Mesendoderm (in vitro differentiated cells): ENCODE results near the gene CYTH1.

Source experiments
- DNase-seq: peaks from one replicate; pipeline ENCODE4 v3.0.0; 2013
- H2AK5ac ChIP-seq: 2 replicates; pipeline ENCODE4 v1.6.1; 2013; ENCODE audit warnings: low read length, inconsistent platforms
- H2BK120ac ChIP-seq: 2 replicates; pipeline ENCODE4 v1.6.1; 2013; ENCODE audit warnings: low read depth, mild to moderate bottlenecking, low read length, moderate library complexity, mixed read lengths
- H2BK15ac ChIP-seq: replicated peaks from 2 replicates; pipeline ENCODE4 v1.6.1; 2013; ENCODE audit warnings: low read depth, mild to moderate bottlenecking, moderate library complexity
- H2BK5ac ChIP-seq: 2 replicates; pipeline ENCODE4 v1.6.1; 2013; ENCODE audit warnings: low read length, inconsistent platforms
- H3K18ac ChIP-seq: 2 replicates; pipeline ENCODE4 v1.6.1; 2013; ENCODE audit warnings: mild to moderate bottlenecking, low read length, mixed read lengths
- H3K23ac ChIP-seq: one replicate; pipeline ENCODE4 v1.6.1; 2013; ENCODE audit warnings: low read length
- H3K27ac ChIP-seq: 2 replicates; pipeline ENCODE4 v1.5.1; 2013; ENCODE audit warnings: low read depth, mild to moderate bottlenecking, inconsistent platforms, low read length, moderate library complexity
- H3K27me3 ChIP-seq: 2 replicates; pipeline ENCODE4 v1.6.1; 2013; ENCODE audit warnings: low read length, control low read depth, mild to moderate bottlenecking, inconsistent platforms; ENCODE audit not compliant: insufficient read depth, poor library complexity
- H3K36me3 ChIP-seq: 2 replicates; pipeline ENCODE4 v1.6.1; 2013; ENCODE audit warnings: low read length, inconsistent platforms; ENCODE audit not compliant: control insufficient read depth, insufficient read depth
- H3K4ac ChIP-seq: one replicate; pipeline ENCODE4 v1.6.1; 2013; ENCODE audit warnings: low read depth, mild to moderate bottlenecking, low read length, moderate library complexity
- H3K4me1 ChIP-seq: 2 replicates; pipeline ENCODE4 v1.6.1; 2013; ENCODE audit warnings: low read depth, low read length, inconsistent platforms; ENCODE audit not compliant: control insufficient read depth
- H3K4me2 ChIP-seq: 2 replicates; pipeline ENCODE4 v1.6.1; 2013; ENCODE audit warnings: low read length
- H3K4me3 ChIP-seq: 2 replicates; pipeline ENCODE4 v1.5.1; 2013; ENCODE audit warnings: mild to moderate bottlenecking, low read length
- H3K56ac ChIP-seq: one replicate; pipeline ENCODE4 v1.6.1; 2013; ENCODE audit warnings: low read length
- H3K79me1 ChIP-seq: 2 replicates; pipeline ENCODE4 v1.6.1; 2013; ENCODE audit warnings: low read length, inconsistent platforms
- H3K79me2 ChIP-seq: 2 replicates; pipeline ENCODE4 v1.6.1; 2013; ENCODE audit warnings: mild to moderate bottlenecking, low read length; ENCODE audit not compliant: control insufficient read depth, insufficient read depth
- H3K9ac ChIP-seq: 2 replicates; pipeline ENCODE4 v1.6.1; 2013; ENCODE audit warnings: low read length, inconsistent platforms
- H4K5ac ChIP-seq: one replicate; pipeline ENCODE4 v1.6.1; 2013; ENCODE audit warnings: low read length
- H4K8ac ChIP-seq: one replicate; pipeline ENCODE4 v1.6.1; 2013; ENCODE audit warnings: low read depth, mild to moderate bottlenecking, control low read depth, low read length, moderate library complexity
- WGBS: extraction: QIAGEN DNeasy Blood & Tissue Kit; methylation state at CpG from one replicate; pipeline ENCODE4 v1.1.7; 2013; ENCODE audit warnings: low lambda C conversion rate, missing lambda C conversion rate; ENCODE audit not compliant: insufficient coverage; ENCODE audit errors: extremely low coverage; 5-methylcytosine and 5-hydroxymethylcytosine counted together

The CYTH1 gene

DNA sequence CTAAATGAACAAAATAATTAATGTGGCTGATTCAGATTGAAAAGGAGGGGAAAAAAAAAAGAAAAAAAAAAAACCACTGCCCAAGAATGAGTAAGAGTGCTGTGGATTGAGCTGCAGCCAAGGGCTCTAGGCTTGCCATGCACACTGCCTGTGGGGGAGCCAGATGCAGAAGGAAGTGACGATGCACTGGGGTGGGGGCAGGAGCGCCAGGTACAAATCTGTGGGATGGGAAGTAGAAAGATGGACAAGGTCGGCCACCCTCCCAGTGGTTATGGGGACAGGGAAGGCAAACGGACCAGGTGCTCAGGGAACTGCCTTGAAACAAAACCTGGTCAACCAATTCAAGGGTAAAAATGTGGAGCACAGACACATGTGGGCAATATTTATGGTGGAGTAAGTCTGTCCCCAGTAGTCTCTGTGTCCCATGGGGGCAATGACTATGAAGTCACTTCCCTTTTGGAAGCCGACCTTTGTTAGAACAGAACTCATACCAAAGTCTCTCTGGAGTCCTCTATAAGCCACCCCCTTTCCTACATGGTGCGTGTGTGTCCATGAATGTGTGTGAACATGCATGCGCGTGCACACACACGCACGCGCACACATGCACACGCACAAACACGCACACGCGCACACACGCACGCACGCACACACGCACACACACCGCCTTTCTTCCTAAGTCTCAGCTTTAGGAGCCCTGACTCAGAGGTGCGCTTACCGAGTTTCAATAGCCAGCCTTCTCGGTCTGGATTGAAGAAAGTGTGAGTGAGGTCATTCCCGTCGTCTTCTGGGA is 84.3 kb downstream of the CYTH1 start:
- H2BK120ac ChIP-seq = no peak overlapping the region
- H3K27ac ChIP-seq = no peak overlapping the region
- H3K79me1 ChIP-seq = no peaks in the 10 kb centered on the region
- H3K9ac ChIP-seq = no peak overlapping the region
- H3K79me2 ChIP-seq = no peaks in the 10 kb centered on the region
- no peaks in the 10 kb centered on the region for H3K27me3 ChIP-seq
- H4K8ac ChIP-seq = no peak overlapping the region
- no peaks in the 10 kb centered on the region for H3K36me3 ChIP-seq
- no peak overlapping the region for H2AK5ac ChIP-seq
- H3K56ac ChIP-seq = no peak overlapping the region
- H2BK5ac ChIP-seq = no peak overlapping the region
- H3K4me1 ChIP-seq = no peaks in the 10 kb centered on the region
- DNase-seq = no peak
- no peak overlapping the region for H2BK15ac ChIP-seq
- WGBS = no CpG with 5 or more reads among the region's 25 CpGs
- no peak overlapping the region for H3K18ac ChIP-seq
- H3K4me2 ChIP-seq = no peak overlapping the region
- no peak overlapping the region for H3K23ac ChIP-seq
- H3K4ac ChIP-seq = no peak overlapping the region
- H4K5ac ChIP-seq = no peak overlapping the region
- H3K4me3 ChIP-seq = no peak overlapping the region

DNA sequence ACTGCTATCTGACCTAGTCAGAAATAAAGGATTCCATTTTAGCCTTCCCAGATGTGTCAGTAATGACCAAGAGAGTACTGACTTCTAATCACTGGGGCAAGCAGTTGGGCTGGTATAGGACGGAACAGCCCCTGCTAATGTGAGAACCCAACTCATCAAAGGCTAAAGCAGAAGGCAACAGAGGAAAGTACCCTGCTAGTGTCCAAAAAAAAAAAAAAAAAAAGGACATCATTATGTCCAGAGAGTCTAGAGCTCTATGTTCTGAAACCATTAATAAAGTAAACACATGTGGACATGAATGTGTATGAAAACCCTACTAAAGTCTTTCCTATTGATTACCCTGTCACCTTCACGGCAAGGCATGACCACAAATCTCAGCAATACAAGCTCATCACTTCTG is 85.0 kb downstream of the CYTH1 start:
- Histone ChIP-seq H3K4me3 (no peak overlapping the region), H3K79me2 (no peaks in the 10 kb centered on the region), H3K23ac (no peak overlapping the region), H2BK5ac (no peak overlapping the region), H3K4me2 (no peak overlapping the region), H3K4ac (no peak overlapping the region), H4K5ac (no peak overlapping the region), H4K8ac (no peak overlapping the region), H2AK5ac (no peak overlapping the region), H3K36me3 (no peaks in the 10 kb centered on the region), H3K79me1 (no peaks in the 10 kb centered on the region), H3K27ac (no peak overlapping the region), H3K27me3 (no peaks in the 10 kb centered on the region), H3K18ac (no peak overlapping the region), H2BK120ac (no peak overlapping the region), H3K4me1 (no peaks in the 10 kb centered on the region), H3K56ac (no peak overlapping the region), H2BK15ac (no peak overlapping the region), H3K9ac (no peak overlapping the region)
- WGBS = no CpG with 5 or more reads among the region's 2 CpGs
- no peak for DNase-seq

DNA sequence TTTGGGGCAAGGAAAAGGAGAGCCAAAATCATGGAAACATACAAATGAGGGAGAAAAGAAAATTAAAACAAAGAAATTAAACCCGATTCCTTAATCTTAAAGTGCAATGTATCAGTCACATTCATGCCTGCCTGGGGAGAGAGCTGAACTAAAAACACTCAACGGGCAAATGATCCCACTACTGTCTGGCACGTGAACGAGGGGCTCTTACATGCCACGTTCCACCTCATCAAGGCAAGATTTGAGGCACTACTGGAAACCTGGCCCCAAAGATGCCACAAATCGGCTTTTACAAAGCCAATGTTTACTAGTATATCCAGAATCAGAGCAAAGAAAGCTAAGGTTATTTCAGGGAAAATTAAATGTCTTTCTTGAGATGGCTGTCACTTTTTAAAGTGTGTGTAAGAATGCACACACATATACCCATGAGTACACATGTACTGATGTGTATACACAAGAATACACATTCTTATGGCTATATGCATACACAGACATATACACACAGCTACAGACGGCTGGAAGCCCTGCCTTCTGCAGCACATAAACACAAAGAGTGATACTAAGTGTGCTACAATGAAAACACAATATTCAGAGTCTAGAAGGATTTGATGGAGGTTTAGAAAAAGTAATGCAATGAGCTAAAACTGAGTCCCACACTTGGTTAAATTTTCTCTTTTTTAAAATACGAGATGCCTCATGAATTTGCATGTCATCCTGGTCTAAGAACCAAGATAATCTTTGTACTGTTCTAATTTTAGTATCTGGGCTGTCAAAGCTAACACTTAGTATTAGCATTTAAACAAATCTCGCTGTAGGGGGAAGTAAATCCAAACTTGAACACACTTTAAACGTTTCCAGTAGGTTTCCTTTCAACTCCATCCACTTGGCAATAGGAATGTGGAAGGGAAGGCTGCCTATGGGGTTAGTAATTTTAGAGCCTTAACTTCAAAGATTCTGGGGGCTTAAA is 85.8 kb downstream of the CYTH1 start:
- H3K4me2 ChIP-seq = no peak overlapping the region
- no peak overlapping the region for H2BK15ac ChIP-seq
- H3K56ac ChIP-seq = no peak overlapping the region
- H2BK5ac ChIP-seq = no peak overlapping the region
- no peak overlapping the region for H4K5ac ChIP-seq
- H3K4me3 ChIP-seq = no peak overlapping the region
- WGBS = no CpG with 5 or more reads among the region's 10 CpGs
- no peak overlapping the region for H2AK5ac ChIP-seq
- no peaks in the 10 kb centered on the region for H3K4me1 ChIP-seq
- H3K27me3 ChIP-seq = no peaks in the 10 kb centered on the region
- H3K27ac ChIP-seq = no peak overlapping the region
- H3K79me2 ChIP-seq = no peaks in the 10 kb centered on the region
- H3K18ac ChIP-seq = no peak overlapping the region
- H3K9ac ChIP-seq = no peak overlapping the region
- H2BK120ac ChIP-seq = no peak overlapping the region
- no peak overlapping the region for H3K23ac ChIP-seq
- no peaks in the 10 kb centered on the region for H3K36me3 ChIP-seq
- H3K79me1 ChIP-seq = no peaks in the 10 kb centered on the region
- DNase-seq = no peak
- no peak overlapping the region for H4K8ac ChIP-seq
- no peak overlapping the region for H3K4ac ChIP-seq

DNA sequence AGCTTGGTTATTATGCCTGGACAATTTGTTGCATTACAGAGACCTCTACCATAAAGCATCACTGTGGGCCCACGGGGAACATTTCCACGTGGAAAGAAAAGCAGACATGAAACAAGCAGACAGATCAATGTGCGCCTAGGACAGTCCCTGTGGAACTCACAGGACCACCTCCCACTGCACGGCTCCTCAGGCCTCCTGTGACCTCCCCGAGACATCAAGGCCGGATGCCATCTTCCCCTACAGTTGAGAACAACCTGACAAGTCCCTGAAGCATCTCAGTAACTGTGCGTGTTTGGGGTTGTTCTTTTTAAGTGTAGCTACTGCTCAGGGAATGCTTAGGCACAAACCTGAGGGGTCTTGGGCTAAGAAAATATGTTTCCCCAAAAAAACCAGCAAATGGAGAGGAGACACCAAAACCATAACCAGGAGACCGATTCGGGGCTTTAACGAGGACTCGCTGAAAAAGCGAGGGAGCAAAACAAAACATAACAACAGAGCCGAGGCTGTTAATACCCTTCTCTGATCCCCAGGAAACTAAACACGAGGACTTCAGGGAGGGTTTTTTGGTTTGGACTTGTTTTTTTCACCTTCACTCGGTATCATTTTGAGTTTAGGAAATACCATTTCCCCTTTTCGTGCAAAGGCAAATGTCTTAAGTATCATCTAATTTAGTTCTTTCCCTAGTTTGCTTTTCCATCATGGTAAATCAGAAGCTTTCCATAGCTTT is 87.1 kb downstream of the CYTH1 start:
- Histone ChIP-seq H2BK15ac (no peak overlapping the region), H3K18ac (no peak overlapping the region), H3K36me3 (no peaks in the 10 kb centered on the region), H3K79me2 (no peaks in the 10 kb centered on the region), H3K4me1 (no peaks in the 10 kb centered on the region), H2BK120ac (no peak overlapping the region), H3K27me3 (no peaks in the 10 kb centered on the region), H4K5ac (no peak overlapping the region), H2BK5ac (no peak overlapping the region), H3K23ac (no peak overlapping the region), H4K8ac (no peak overlapping the region), H3K4me2 (no peak overlapping the region), H3K27ac (no peak overlapping the region), H3K4me3 (no peak overlapping the region), H3K56ac (no peak overlapping the region), H2AK5ac (no peak overlapping the region), H3K4ac (no peak overlapping the region), H3K9ac (no peak overlapping the region), H3K79me1 (no peaks in the 10 kb centered on the region)
- no CpG with 5 or more reads among the region's 16 CpGs for WGBS
- no peak for DNase-seq

DNA sequence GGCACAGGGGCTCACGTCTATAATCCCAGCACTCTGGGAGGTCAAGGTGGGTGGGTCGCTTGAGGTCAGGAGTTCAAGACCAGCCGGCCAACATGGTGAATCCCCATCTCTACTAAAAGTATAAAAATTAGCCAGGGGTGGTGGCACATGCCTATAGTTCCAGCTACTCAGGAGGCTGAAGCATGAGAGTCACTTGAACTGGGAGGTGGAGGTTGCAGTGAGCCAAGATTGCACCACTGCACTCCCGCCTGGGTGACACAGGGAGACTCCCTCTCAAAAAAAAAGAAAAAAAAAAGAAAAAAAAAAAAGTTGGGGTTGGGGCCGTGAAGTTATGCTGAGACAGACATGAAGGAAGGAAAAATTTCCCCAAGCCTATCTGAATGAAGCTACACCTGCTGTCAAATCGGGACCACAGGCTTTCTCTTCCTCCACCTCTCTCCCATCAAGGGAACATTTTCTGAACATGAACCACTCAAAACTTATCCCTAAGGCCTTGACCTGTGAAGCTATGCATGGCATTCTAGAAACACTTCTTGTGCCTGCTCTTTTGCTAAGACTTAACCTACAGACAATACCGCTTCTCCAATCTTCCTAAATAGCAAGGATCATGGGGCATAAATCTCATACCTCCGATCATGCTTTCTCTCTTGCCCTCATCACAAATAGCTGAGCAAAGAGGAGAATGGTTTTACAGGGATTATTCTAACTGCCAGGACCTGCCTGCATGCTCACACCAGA is 88.6 kb downstream of the CYTH1 start:
- H3K79me1 ChIP-seq = no peaks in the 10 kb centered on the region
- no peak overlapping the region for H3K18ac ChIP-seq
- no peak for DNase-seq
- H3K79me2 ChIP-seq = no peaks in the 10 kb centered on the region
- no peaks in the 10 kb centered on the region for H3K36me3 ChIP-seq
- no peak overlapping the region for H3K9ac ChIP-seq
- no peak overlapping the region for H3K23ac ChIP-seq
- H3K4me1 ChIP-seq = no peaks in the 10 kb centered on the region
- H2BK5ac ChIP-seq = no peak overlapping the region
- no peak overlapping the region for H4K8ac ChIP-seq
- H2AK5ac ChIP-seq = no peak overlapping the region
- H3K4me2 ChIP-seq = no peak overlapping the region
- WGBS = no CpG with 5 or more reads among the region's 8 CpGs
- H3K4ac ChIP-seq = no peak overlapping the region
- no peak overlapping the region for H3K4me3 ChIP-seq
- H3K27ac ChIP-seq = no peak overlapping the region
- H3K56ac ChIP-seq = no peak overlapping the region
- H4K5ac ChIP-seq = no peak overlapping the region
- no peaks in the 10 kb centered on the region for H3K27me3 ChIP-seq
- no peak overlapping the region for H2BK120ac ChIP-seq
- H2BK15ac ChIP-seq = no peak overlapping the region
